Fibroblast of lung (primary cell): ENCODE results near the gene PRKAG2. TPM values are rescaled to one million over a fixed set of nuclear protein-coding genes. Genes with fewer than 3 reads are reported as not detected.

ENCODE experiments used
- DNase-seq, 2 donors: peaks; one replicate each; pipeline versions ENCODE4 v3.0.0 to v3.0.0-alpha.2; 2010; ENCODE audit warnings: low read depth in 2 of 2
- H2AFZ ChIP-seq: 2 replicates; pipeline ENCODE4 v1.5.1; 2012; ENCODE audit warnings: low read length, control low read depth, inconsistent platforms
- H3K27ac ChIP-seq: 2 replicates; pipeline ENCODE4 v1.5.1; 2011; ENCODE audit warnings: low read length, control low read depth; ENCODE audit not compliant: insufficient read depth
- H3K27me3 ChIP-seq: 2 replicates; pipeline ENCODE4 v1.5.1; 2011; ENCODE audit warnings: mild to moderate bottlenecking, low read length; ENCODE audit not compliant: control insufficient read depth, insufficient read depth
- H3K36me3 ChIP-seq: 2 replicates; pipeline ENCODE4 v1.5.1; 2011; ENCODE audit warnings: low read length; ENCODE audit not compliant: control insufficient read depth, insufficient read depth
- H3K4me1 ChIP-seq: 2 replicates; pipeline ENCODE4 v1.5.1; 2011; ENCODE audit warnings: low read length; ENCODE audit not compliant: control insufficient read depth, insufficient read depth; ENCODE audit errors: extremely low read depth
- H3K4me2 ChIP-seq: 2 replicates; pipeline ENCODE4 v1.5.1; 2011; ENCODE audit warnings: low read length, control low read depth; ENCODE audit not compliant: insufficient read depth; ENCODE audit errors: extremely low read depth
- H3K4me3 ChIP-seq, 4 experiments: fragments of 200-600 bp in 1 of 4; sonication (generic) in 1 of 4; replicated peaks in 1 of 4; 2 replicates each; pipeline ENCODE4 v1.5.1; 2011 to 2016; ENCODE audit warnings: low read length in 4 of 4, low read depth in 3 of 4, mild to moderate bottlenecking in 3 of 4, control low read depth in 2 of 4, inconsistent platforms in 1 of 4, mixed read lengths in 1 of 4; ENCODE audit not compliant: insufficient read depth in 1 of 4; ENCODE audit errors: control extremely low read depth in 1 of 4
- H3K79me2 ChIP-seq: 2 replicates; pipeline ENCODE4 v1.5.1; 2012; ENCODE audit warnings: mild to moderate bottlenecking, low read length, inconsistent platforms; ENCODE audit not compliant: control insufficient read depth, insufficient read depth
- H3K9ac ChIP-seq: 2 replicates; pipeline ENCODE4 v1.5.1; 2011; ENCODE audit warnings: mild to moderate bottlenecking, low read length, control low read depth; ENCODE audit not compliant: insufficient read depth
- H3K9me3 ChIP-seq: 2 replicates; pipeline ENCODE4 v1.5.1; 2012; ENCODE audit warnings: low read depth, low read length; ENCODE audit not compliant: control insufficient read depth, insufficient read depth
- H4K20me1 ChIP-seq: 2 replicates; pipeline ENCODE4 v1.5.1; 2011; ENCODE audit warnings: low read length; ENCODE audit not compliant: control insufficient read depth, insufficient read depth; ENCODE audit errors: extremely low read depth
- CTCF ChIP-seq, 2 donors: IDR thresholded peaks in 1 of 2; conservative IDR thresholded peaks in 1 of 2; 1 replicate in 1 of 2; 2 replicates in 1 of 2; pipeline ENCODE4 v1.5.1; 2011 to 2012; ENCODE audit warnings: low read length in 2 of 2, control low read depth in 1 of 2, inconsistent platforms in 1 of 2, low read depth in 1 of 2, mild to moderate bottlenecking in 1 of 2
- EZH2 ChIP-seq: IDR thresholded peaks from 2 replicates; pipeline ENCODE4 v1.5.1; 2012; ENCODE audit warnings: low read length, control low read depth, mild to moderate bottlenecking; ENCODE audit errors: missing control alignments
- polyA plus RNA-seq, 2 donors: library from polyadenylated mRNA; depleted of rRNA in 1 of 2; stranded (reverse) in 1 of 2; unstranded in 1 of 2; fragments of >200 nt; gene quantifications; 2 replicates each; pipeline ENCODE4 v1.2.1, GENCODE V29; 2011 to 2012; ENCODE audit warnings: missing spikeins in 1 of 2
- total RNA-seq: library from RNA; depleted of rRNA; stranded (reverse); fragments of >200 nt; gene quantifications from 2 replicates; pipeline ENCODE4 v1.2.1, GENCODE V29; 2014

Gene PRKAG2
- total and polyA plus RNA-seq, 2 donors (not counting 1 experiment from before 2014, with no cell fraction given) = 11.9 to 56.7 TPM

GRCh38 chr7:151695951-151696541 lies 180.9 kb downstream of the PRKAG2 start:
- TF ChIP-seq CTCF (conservative IDR thresholded peaks at IDR 0.05 in 1 of 2, IDR thresholded peaks at IDR 0.05 in 1 of 2; ENCODE audit: low read depth in 1 of 2, low read length in 2 of 2) = no peak
- no peak for TF ChIP-seq EZH2
- no peak overlapping the region for H3K4me2 ChIP-seq
- H3K36me3 ChIP-seq = no peaks in the 10 kb centered on the region
- no peak overlapping the region for H3K9ac ChIP-seq
- no peak overlapping the region for H3K4me3 ChIP-seq
- H3K4me1 ChIP-seq = no peaks in the 10 kb centered on the region
- no peak overlapping the region for H2AFZ ChIP-seq
- H3K27ac ChIP-seq = no peak overlapping the region
- H3K79me2 ChIP-seq = no peaks in the 10 kb centered on the region
- DNase-seq = no peak
- H4K20me1 ChIP-seq = no peaks in the 10 kb centered on the region
- no peaks in the 10 kb centered on the region for H3K27me3 ChIP-seq
- H3K9me3 ChIP-seq = no peaks in the 10 kb centered on the region

DNA sequence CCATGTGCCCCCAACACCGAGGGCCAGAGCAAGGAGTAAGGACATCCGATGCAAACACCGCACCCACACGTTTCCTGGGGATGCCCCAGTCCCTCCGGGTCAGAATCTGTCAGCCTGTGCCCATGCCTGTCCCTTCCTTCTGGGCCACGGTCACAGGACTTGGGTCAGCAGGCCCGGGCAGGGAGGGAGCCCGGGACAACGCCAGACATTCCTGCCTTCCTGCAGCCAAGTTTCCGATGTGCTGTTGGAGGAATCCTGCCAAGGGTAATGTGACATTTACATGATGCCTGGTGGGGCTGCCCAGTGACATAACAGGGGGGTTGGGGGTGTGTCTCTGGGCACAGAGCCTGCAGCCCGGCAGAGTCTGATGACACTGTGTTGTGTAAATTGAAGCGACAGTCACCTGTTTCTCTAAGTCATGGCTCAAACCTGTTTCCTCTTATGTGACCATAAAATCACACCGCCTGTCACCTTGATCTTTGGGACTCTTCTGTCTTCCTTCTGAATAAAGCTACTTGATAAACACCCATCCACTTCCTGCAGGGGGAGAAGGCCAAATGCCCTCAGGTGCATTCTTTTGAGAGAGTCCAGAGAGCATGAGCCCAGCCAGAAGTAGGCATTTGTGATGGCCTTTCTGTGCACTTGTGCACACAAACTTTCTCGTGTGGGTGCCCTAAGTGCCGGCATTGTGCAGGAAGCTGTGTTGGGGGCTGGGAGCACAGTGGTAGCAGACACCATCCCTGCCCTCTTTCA lies 181.9 kb downstream of the PRKAG2 start:
- Histone ChIP-seq H3K9ac (no peak overlapping the region), H3K27me3 (no peaks in the 10 kb centered on the region), H3K79me2 (no peaks in the 10 kb centered on the region), H3K4me1 (peaks cover 3% of the 10 kb centered on the region), H3K9me3 (no peaks in the 10 kb centered on the region), H3K36me3 (no peaks in the 10 kb centered on the region), H3K27ac (no peak overlapping the region), H2AFZ (no peak overlapping the region), H4K20me1 (no peaks in the 10 kb centered on the region), H3K4me3 (no peak overlapping the region), H3K4me2 (no peak overlapping the region)
- no peak for DNase-seq
- TF ChIP-seq CTCF (conservative IDR thresholded peaks at IDR 0.05 in 1 of 2, IDR thresholded peaks at IDR 0.05 in 1 of 2; ENCODE audit: low read depth in 1 of 2, low read length in 2 of 2) (no peak), EZH2 (no peak)

DNA sequence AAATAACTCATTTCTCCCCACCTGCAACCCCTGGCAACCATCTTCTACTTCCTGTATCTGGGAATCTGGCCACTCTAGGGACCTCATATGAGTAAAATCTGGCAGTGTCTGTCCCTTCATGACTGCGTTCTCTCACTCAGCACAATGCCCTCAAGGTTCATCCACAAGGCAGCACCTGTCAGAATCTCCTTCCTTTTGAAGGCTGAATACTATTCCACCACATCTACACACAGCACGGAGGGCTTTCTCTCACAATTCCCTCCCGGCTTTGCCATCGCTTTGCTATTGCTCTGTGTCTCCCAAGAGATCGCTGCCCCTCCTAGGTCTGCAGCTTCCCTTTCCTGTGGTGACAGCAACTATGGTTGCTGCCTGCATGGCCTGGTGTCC lies 182.5 kb downstream of the PRKAG2 start:
- Histone ChIP-seq H3K9me3 (no peaks in the 10 kb centered on the region), H3K36me3 (no peaks in the 10 kb centered on the region), H3K4me3 (no peak overlapping the region), H3K4me2 (no peak overlapping the region), H2AFZ (no peak overlapping the region), H4K20me1 (no peaks in the 10 kb centered on the region), H3K27me3 (no peaks in the 10 kb centered on the region), H3K9ac (no peak overlapping the region), H3K4me1 (peaks cover 3% of the 10 kb centered on the region), H3K79me2 (no peaks in the 10 kb centered on the region), H3K27ac (no peak overlapping the region)
- TF ChIP-seq CTCF (conservative IDR thresholded peaks at IDR 0.05 in 1 of 2, IDR thresholded peaks at IDR 0.05 in 1 of 2; ENCODE audit: low read depth in 1 of 2, low read length in 2 of 2) = no peak
- no peak for TF ChIP-seq EZH2
- DNase-seq = no peak
